Upper lobe of left lung (tissue), 4 donors: Measurements from ENCODE around the gene NHERF1.

Source experiments
- CTCF ChIP-seq, 6 experiments: fragments of 450-650 bp in 4 of 6; fragments of 200-600 bp in 2 of 6; sonication (generic) in 2 of 6; IDR thresholded peaks; one replicate each; pipeline ENCODE4 v1.5.1; 2016 to 2019; ENCODE audit warnings: antibody characterized with exemption in 6 of 6
- EP300 ChIP-seq, 4 donors: sonication (generic); formaldehyde crosslinking; IDR thresholded peaks; one replicate each; pipeline ENCODE4 v1.5.1; 2017; ENCODE audit warnings: antibody characterized with exemption in 4 of 4, control low read depth in 2 of 4
- POLR2A ChIP-seq, 4 donors: fragments of 450-650 bp; IDR thresholded peaks; one replicate each; pipeline ENCODE4 v1.5.1; 2016 to 2017; ENCODE audit warnings: antibody characterized with exemption in 4 of 4, mild to moderate bottlenecking in 2 of 4

GRCh38 chr17:74744714-74745547 is 3.5 kb upstream of the NHERF1 start:
- TF ChIP-seq POLR2A (IDR thresholded peaks at IDR 0.05) (no peak), CTCF (IDR thresholded peaks at IDR 0.05) (peak; percentile 99 to 100 (median 100)), EP300 (IDR thresholded peaks at IDR 0.05) (no peak)
